ENCODE data around the gene CDHR2.
A peak's percentile ranks its signal among the peaks of the same experiment; 100 is the strongest.
"Not testable (repeated sequence)": the region's sequence is repeated elsewhere in the genome, so short reads cannot be mapped to it uniquely, and the experiment has no call there.

CDHR2 gene

DNA sequence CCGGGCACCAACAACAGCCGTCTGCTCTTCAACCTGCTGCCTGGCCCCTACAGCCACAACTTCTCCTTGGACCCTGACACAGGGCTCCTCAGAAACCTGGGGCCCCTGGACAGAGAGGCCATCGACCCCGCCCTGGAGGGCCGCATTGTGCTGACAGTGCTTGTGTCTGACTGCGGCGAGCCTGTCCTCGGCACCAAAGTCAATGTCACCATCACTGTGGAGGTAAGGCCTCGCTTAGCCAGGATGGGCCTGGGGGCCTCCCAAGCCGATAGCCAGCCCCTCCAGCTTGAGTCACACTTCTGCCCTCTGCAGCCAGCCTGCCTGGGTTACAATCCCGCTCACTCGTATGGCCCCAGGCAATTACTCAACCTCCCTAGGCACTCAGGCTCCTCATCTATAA, 32.2 kb downstream of the CDHR2 start:
- no peak for TF ChIP-seq ZNF274 (IDR thresholded peaks at IDR 0.05; ENCODE audit: low read depth, low read length)
- H3K4me3 ChIP-seq (ENCODE audit: low read length), result no peak overlapping the region

DNA sequence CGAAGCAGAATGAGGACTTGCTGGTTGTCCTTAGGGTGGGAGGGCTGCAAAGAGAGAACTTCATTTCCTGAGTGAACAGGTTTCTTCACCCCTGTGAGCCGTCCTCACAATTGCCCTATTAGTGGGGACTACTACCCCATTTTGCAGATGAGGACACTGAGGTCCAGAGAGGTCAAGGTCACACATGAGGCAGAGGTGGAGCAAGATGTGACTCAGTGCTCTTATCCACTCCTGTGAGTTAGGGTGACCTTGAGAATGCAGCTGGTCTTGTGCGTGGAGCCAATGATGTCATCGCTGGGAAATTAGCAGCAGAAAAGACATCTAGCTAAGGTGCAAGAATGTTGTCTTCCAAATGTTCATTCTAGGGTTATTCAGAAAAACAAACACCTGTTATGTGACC, 33.9 kb downstream of the CDHR2 start:
- no peak overlapping the region for H3K4me3 ChIP-seq (ENCODE audit: low read length)
- no peak for TF ChIP-seq ZNF274 (IDR thresholded peaks at IDR 0.05; ENCODE audit: low read depth, low read length)

DNA sequence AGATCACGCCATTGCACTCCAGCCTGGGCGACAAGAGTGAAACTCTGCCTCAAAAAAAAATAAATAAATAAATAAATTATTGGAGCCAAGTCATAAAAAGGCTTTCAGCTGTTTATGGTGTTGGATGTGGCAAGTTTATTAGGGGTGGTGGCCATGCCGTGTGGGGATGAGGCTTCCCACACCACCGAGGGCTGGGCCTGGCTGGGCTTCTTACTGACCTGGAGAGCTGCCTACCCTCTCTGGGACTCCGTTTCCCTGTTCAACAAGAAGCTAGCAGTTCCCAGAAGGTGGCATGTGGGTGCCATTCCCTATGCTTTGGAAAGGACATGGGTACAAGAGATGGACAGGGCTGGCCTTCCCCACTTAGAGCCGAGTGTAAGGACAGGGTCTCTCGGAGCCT, 38.3 kb downstream of the CDHR2 start:
- TF ChIP-seq ZNF274 (IDR thresholded peaks at IDR 0.05; ENCODE audit: low read depth, low read length), result no peak
- H3K4me3 ChIP-seq (ENCODE audit: low read length), result no peak overlapping the region

DNA sequence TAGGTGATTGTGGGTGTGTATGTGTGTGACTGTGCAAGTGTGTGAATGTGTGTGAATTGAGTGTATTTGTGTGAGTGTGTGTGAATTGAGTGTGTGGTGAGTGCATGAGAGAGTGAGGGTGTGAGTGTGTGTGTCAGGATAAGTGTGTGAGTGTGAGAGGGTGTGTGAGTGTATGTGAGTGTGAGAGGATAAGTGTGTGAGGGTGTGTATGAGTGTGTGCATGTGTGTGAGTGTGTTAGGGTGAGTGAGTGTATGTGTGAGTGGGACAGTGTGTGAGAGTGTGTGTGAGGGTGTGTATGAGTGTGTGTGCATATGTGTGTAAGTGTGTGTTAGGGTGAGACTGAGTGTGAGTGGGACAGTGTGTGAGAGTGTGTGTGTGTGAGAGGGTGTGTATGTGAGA, 39.2 kb downstream of the CDHR2 start:
- no peak overlapping the region for H3K4me3 ChIP-seq (ENCODE audit: low read length)
- TF ChIP-seq ZNF274 (IDR thresholded peaks at IDR 0.05; ENCODE audit: low read depth, low read length), result no peak

DNA sequence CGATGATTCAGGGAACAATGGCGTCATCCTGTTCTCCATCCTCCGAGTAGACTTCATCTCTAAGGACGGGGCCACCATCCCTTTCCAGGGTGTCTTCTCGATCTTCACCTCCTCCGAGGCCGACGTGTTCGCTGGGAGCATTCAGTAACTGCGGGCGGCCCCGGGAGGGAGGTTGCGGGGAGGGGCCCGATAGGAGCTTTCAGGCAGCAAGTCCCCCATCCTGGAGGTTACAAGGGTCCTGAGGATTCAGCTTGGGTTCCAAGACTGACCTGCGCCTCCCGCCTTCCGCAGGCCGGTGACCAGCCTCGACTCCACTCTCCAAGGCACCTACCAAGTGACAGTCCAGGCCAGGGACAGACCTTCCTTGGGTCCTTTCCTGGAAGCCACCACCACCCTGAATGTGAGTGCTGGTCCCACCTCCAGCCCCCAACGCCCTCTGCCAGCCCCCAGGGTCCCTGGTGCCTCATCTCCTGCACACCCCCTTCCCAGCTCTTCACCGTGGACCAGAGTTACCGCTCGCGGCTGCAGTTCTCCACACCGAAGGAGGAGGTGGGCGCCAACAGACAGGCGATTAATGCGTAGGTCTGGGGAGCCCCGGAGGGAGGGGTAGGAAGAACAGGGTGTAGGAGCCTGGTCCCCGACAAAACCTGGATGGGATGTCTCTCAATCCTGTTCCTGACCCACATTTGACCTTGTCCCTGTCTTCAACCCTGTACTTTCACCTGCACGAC, 40.1 kb downstream of the CDHR2 start:
- no peak for TF ChIP-seq ZNF274 (IDR thresholded peaks at IDR 0.05; ENCODE audit: low read depth, low read length)

DNA sequence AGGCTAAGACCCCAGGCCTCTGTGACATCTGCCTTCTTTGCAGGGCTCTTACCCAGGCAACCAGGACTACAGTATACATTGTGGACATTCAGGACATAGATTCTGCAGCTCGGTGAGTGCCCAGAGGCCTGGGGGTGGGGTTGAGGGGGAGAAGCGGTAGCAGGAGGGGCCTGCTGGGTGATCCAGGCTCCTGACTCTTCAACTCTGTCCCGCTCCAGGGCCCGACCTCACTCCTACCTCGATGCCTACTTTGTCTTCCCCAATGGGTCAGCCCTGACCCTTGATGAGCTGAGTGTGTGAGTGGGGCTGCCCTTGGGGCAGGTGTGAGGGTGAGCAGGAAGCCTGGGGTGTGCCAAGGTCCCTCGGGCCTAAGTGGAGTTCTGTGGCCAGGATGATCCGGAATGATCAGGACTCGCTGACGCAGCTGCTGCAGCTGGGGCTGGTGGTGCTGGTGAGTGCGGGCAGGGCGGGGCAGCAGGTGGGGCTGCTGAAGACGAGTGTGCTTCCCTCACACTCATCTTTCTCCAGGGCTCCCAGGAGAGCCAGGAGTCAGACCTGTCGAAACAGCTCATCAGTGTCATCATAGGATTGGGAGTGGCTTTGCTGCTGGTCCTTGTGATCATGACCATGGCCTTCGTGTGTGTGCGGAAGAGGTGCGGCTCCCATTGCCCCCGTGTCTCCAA, 41.0 kb downstream of the CDHR2 start:
- TF ChIP-seq ZNF274 (IDR thresholded peaks at IDR 0.05; ENCODE audit: low read depth, low read length), result no peak
- H3K4me3 ChIP-seq (ENCODE audit: low read length), result no peak overlapping the region

More for the DNA sequence above, 40.1 kb downstream of the CDHR2 start:
- no peak overlapping the region for H3K4me3 ChIP-seq (ENCODE audit: low read length)

DNA sequence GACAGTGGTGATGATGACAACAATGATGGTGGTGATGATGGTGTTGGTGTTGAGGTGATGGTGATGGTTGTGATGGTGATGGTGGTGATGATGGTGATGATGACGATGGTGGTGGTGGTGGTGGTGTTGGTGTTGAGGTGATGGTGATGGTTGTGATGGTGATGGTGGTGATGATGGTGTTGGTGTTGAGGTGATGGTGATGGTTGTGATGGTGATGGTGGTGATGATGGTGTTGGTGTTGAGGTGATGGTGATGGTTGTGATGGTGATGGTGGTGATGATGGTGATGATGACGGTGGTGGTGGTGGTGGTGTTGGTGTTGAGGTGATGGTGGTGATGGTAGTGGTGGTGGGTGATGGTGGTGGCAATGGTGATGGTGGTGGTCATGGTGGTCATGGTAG, 42.5 kb downstream of the CDHR2 start:
- not testable (repeated sequence) for H3K4me3 ChIP-seq (ENCODE audit: low read length)

DNA sequence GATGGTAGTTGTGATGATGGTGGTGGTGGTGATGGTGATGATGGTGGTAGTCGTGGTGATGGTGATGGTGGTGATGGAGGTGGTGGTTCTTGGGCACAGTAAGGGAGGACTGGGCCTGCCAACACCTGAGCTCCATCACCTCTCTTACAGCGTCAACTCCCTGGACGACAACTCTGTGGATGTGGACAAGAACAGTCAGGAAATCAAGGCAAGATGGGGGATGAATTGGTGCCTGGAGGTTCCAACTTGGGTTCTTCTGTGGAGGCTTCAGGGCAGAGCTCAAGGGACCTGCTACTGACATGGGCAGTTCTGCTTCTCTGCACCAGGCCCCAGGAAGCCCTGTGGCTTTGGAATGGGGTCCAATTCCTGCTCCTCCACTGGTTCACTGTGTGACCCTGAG, 43.4 kb downstream of the CDHR2 start:
- TF ChIP-seq ZNF274 (IDR thresholded peaks at IDR 0.05; ENCODE audit: low read depth, low read length), result no peak
- no peak overlapping the region for H3K4me3 ChIP-seq (ENCODE audit: low read length)

DNA sequence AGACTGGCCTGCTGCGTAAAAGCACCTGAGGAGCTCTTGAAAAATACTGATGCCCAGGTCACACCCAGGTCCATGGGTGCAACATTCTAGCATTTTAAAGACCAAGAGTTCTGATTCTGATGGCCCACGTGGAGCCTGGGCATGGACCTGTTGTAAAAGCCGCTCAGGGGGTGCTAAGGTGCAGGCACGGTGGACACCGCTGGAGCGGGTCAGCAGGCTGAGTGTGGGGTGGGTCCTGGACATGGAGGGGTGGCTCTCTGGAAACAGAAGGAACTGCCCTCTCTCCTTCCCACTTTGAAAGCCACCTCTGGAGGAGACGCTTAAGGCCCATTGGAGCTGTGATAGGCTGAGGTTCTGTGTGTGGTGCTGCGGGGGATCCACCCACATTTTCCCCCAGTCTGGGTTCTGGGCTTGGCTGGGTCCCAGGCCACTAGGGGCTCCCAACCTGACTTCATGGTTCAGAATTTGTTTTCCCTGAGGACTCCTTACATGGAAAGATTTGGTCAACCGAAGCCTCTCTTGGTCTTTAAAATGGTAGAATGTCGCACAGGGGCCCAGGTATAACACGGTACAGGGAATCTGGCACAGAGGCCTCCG, 44.2 kb downstream of the CDHR2 start:
- no peak for TF ChIP-seq ZNF274 (IDR thresholded peaks at IDR 0.05; ENCODE audit: low read depth, low read length)
- H3K4me3 ChIP-seq (ENCODE audit: low read length), result no peak overlapping the region

DNA sequence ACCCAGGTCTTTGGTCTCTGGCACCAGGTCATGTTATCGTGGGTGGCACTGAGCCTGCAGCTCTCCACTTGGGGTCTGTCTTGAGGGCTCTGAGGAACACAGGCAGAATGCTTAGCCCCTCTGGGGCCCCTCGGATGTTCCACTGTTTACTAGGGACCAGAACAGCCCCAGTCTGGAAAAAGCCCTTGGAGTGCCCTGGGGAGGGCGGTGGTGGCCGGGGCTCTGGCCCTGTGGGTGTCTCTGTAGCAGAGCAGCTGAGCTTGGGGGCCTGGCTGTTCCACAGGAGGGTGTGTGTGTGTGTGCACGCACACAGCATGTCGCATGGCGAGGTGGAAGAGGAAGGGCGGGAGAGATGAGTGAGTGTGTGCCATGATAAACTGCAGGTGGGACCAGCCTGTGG, 45.4 kb downstream of the CDHR2 start:
- TF ChIP-seq ZNF274 (IDR thresholded peaks at IDR 0.05; ENCODE audit: low read depth, low read length), result no peak

DNA sequence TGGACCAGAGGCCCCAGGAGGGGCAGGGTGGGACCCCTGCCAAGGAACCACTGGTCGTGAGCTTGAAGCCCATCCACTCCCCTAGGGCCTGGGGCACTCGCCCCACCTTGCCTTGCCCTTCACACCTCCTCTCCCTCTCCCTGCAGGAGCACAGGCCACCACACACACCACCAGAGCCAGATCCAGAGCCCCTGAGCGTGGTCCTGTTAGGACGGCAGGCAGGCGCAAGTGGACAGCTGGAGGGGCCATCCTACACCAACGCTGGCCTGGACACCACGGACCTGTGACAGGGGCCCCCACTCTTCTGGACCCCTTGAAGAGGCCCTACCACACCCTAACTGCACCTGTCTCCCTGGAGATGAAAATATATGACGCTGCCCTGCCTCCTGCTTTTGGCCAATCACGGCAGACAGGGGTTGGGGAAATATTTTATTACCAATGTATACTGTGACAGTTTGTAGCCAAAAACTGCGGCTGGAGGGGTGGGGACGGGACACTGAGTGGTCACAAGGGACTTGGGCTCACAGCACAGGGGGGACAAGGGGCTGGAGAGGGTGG, 46.3 kb downstream of the CDHR2 start:
- no peak overlapping the region for H3K4me3 ChIP-seq (ENCODE audit: low read length)
- TF ChIP-seq ZNF274 (IDR thresholded peaks at IDR 0.05; ENCODE audit: low read depth, low read length), result no peak

More for the DNA sequence above, 45.4 kb downstream of the CDHR2 start:
- no peak overlapping the region for H3K4me3 ChIP-seq (ENCODE audit: low read length)

DNA sequence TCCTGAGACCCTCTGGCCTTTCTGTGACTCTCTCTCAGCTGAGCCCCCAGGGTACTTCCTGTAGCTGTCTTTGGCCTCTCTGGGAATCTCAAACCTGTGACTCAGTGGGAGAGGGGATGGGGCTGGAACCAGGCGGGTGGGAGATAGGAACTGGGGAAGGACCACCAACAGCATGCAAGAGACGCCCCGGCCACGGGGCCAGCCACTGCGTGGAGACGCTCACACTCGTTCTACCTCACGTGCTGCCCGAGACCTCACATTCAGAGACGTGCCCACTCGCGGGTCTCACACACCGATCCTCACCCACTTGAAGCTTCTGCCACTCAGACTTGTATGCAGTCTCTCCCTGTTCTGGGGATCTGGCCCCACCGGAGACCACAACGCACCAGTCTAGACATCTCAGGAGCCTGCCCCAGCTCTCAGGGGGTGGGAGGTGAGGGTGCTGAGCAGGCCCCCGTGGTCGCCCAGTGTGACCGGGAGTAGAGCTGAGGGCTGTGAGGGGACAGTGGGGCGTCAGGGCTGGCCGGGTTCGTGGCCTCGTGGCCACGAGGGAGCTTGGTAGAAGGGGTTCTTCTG, 47.0 kb downstream of the CDHR2 start:
- no peak for TF ChIP-seq ZNF274 (IDR thresholded peaks at IDR 0.05; ENCODE audit: low read depth, low read length)
- H3K4me3 ChIP-seq (ENCODE audit: low read length), result no peak overlapping the region

DNA sequence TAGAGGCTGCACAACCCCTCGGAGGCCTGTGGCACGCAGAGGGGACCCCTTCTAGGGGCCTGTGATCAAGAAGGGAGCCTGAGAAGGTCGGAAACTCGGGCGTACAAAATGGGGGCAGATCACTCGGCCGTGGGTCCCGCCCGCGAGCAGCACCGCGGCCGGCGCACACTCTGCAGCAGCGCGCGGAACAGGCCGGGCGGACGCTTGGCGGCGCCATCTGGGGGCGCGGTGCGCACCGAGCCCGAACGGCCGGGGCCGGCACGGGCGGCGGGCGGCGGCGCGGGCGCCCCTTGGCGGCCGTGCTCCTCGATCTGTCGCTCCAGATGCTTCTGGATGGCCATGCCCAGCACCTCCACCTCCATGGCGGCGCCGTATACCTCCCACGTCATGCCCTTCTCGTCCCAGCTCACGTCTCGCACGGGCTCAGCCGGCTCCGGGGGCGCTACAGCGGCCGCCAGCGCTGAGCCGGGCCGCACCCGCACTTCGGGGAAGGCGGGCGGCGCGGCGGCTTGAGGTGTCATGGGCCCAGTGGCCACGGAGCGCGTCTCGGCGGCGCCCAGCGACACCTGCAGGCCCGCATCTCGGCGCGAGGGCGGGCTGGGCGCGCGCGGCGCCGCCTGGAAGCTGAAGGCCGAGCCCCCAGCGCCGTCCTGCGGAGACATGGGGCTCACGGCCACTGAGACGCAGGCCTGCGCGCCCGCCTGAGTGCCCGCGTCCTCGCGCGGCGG, 47.7 kb downstream of the CDHR2 start:
- TF ChIP-seq ZNF274 (IDR thresholded peaks at IDR 0.05; ENCODE audit: low read depth, low read length), result no peak
- H3K4me3 ChIP-seq (ENCODE audit: low read length), result peak overlapping the region; percentile 6; the same call in 1 of the 2 replicates

All from GM08714 (cell line).